Natural killer cell (primary cell): ENCODE data around the gene ZNF165. TPM values are rescaled to one million over a fixed set of nuclear protein-coding genes. Genes with fewer than 3 reads are reported as not detected.
A peak's percentile ranks its signal among the peaks of the same experiment; 100 is the strongest.

ENCODE experiments used
- ATAC-seq, 3 donors: fragments of 150-1000 bp in 2 of 3; fragments of 200-7000 bp in 1 of 3; cut with Tn5 transposase; 1 replicate in 1 of 3; 2 replicates in 2 of 3; pipeline ENCODE4 v1.10.0; 2021; ENCODE audit warnings: mild to moderate bottlenecking in 2 of 3, moderate library complexity in 2 of 3
- DNase-seq, 2 donors: peaks; one replicate each; pipeline versions ENCODE4 v3.0.0 to v3.0.0-alpha.2; 2013 to 2021; ENCODE audit warnings: mixed read lengths in 1 of 2
- H3K27ac ChIP-seq: one replicate; pipeline ENCODE4 v1.5.1; 2013; ENCODE audit warnings: mild to moderate bottlenecking, low read length
- H3K27me3 ChIP-seq: one replicate; pipeline ENCODE4 v1.6.1; 2013; ENCODE audit warnings: low read length; ENCODE audit not compliant: control insufficient read depth, insufficient read depth
- H3K36me3 ChIP-seq: one replicate; pipeline ENCODE4 v1.6.1; 2013; ENCODE audit warnings: low read length; ENCODE audit not compliant: control insufficient read depth, insufficient read depth
- H3K4me1 ChIP-seq: one replicate; pipeline ENCODE4 v1.6.1; 2013; ENCODE audit warnings: low read length; ENCODE audit not compliant: control insufficient read depth, insufficient read depth
- H3K4me3 ChIP-seq: one replicate; pipeline ENCODE4 v1.5.1; 2013; ENCODE audit warnings: low read length
- H3K9me3 ChIP-seq: one replicate; pipeline ENCODE4 v1.6.1; 2013; ENCODE audit warnings: low read length; ENCODE audit not compliant: control insufficient read depth, insufficient read depth
- H3K27ac Mint-ChIP-seq, 2 donors: one replicate each; pipeline ENCODE4 v1.8.0; 2022; ENCODE audit warnings: mild to moderate bottlenecking in 2 of 2, mixed read lengths in 2 of 2, moderate library complexity in 1 of 2
- H3K27me3 Mint-ChIP-seq, 2 donors: one replicate each; pipeline ENCODE4 v1.8.0; 2022; ENCODE audit warnings: low read depth in 2 of 2, mixed read lengths in 2 of 2
- H3K36me3 Mint-ChIP-seq: one replicate; pipeline ENCODE4 v1.8.0; 2022; ENCODE audit warnings: mixed read lengths
- H3K4me1 Mint-ChIP-seq, 2 donors: one replicate each; pipeline ENCODE4 v1.8.0; 2022; ENCODE audit warnings: mixed read lengths in 2 of 2
- H3K4me3 Mint-ChIP-seq: one replicate; pipeline ENCODE4 v1.8.0; 2022; ENCODE audit warnings: mild to moderate bottlenecking, moderate library complexity, mixed read lengths
- H3K9me3 Mint-ChIP-seq, 2 donors: one replicate each; pipeline ENCODE4 v1.8.0; 2022; ENCODE audit warnings: mixed read lengths in 2 of 2
- CTCF ChIP-seq: fragments of 200-600 bp; IDR thresholded peaks from one replicate; pipeline ENCODE4 v1.8.0; 2022; ENCODE audit warnings: antibody characterized with exemption
- WGBS: methylation state at CpG from one replicate; pipeline ENCODE4 v1.1.7; 2013; ENCODE audit warnings: missing lambda C conversion rate; ENCODE audit not compliant: insufficient coverage; 5-methylcytosine and 5-hydroxymethylcytosine counted together
- intact Hi-C: fragments of 100-400 bp; cut with micrococcal nuclease; formaldehyde crosslinking; loops from one replicate; pipeline ENCODE4 v1.14.2; 2022
- total RNA-seq, 4 donors: library from RNA; stranded (reverse); fragments of 120-200 nt in 1 of 4; gene quantifications; one replicate each; pipeline versions ENCODE4 v1.2.3 to v1.2.4, GENCODE V29; 2013 to 2022

ZNF165 gene
- total RNA-seq, 3 donors from 2014 or later (not counting 1 experiment from before 2014, with no cell fraction given), result 0.61 to 2.2 (median 0.85) TPM

- intact Hi-C loops, result no loop called here
- 55% methylated on average over 4 of the region's 4 CpGs for WGBS
- H3K4me1 ChIP-seq, result peaks cover 9% of the 10 kb centered on the region
- peak overlapping the region; percentile 85 to 89 for H3K27ac Mint-ChIP-seq
- ATAC-seq (no peak), DNase-seq (peak in 1 of 2 donors; percentile 46)
- peaks cover 32% of the 10 kb centered on the region for H3K36me3 ChIP-seq
- H3K36me3 Mint-ChIP-seq, result peaks cover 1% of the 10 kb centered on the region
- peaks cover 34 to 40% of the 10 kb centered on the region in 2 donors for H3K4me1 Mint-ChIP-seq
- H3K9me3 ChIP-seq, result no peaks in the 10 kb centered on the region
- TF ChIP-seq CTCF, result no peak
- H3K27me3 ChIP-seq, result no peaks in the 10 kb centered on the region
- H3K27me3 Mint-ChIP-seq, result no peaks in the 10 kb centered on the region
- no peaks in the 10 kb centered on the region for H3K9me3 Mint-ChIP-seq
- H3K4me3 ChIP-seq, result no peak overlapping the region
- H3K27ac ChIP-seq, result peak overlapping the region; percentile 50
- peak overlapping the region; percentile 92 for H3K4me3 Mint-ChIP-seq
These were observed 45.0 kb downstream of the ZNF165 start for GRCh38 chr6:28125401-28125800.

DNA sequence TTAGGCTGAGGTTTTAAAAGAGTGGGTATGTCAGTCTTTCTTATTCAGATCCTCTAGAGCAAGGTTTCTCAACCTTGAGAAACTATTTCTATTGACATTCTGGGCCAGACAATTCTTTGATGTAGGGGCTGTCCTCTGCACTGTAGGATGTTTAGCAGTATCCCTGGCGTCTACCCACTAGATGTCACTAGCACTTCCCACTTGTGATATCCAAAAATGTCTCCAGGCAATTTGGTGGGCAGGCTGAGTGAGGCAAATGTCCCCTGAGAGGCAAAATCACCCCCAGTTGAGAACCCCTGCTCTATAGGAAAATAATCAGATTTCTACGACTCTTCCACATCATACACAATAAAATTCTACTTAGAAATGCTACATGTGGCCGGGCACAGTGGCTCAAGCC is 53.6 kb downstream of the ZNF165 start:
- Histone ChIP-seq H3K27me3 (no peaks in the 10 kb centered on the region), H3K4me1 (peaks cover 8% of the 10 kb centered on the region), H3K27ac (no peak overlapping the region), H3K36me3 (peaks cover 10% of the 10 kb centered on the region), H3K9me3 (no peaks in the 10 kb centered on the region), H3K4me3 (no peak overlapping the region)
- no peak overlapping the region for H3K4me3 Mint-ChIP-seq
- intact Hi-C loops, result no loop called here
- no peak for TF ChIP-seq CTCF
- H3K27me3 Mint-ChIP-seq, result no peaks in the 10 kb centered on the region
- ATAC-seq, result no peak
- WGBS, result 73% methylated on average over 3 of the region's 3 CpGs
- peak in 1 of 2 donors; percentile 66 for DNase-seq
- no peaks in the 10 kb centered on the region for H3K36me3 Mint-ChIP-seq
- H3K27ac Mint-ChIP-seq, result peak overlapping the region; percentile 10 to 26
- H3K4me1 Mint-ChIP-seq, result peaks cover 57 to 59% of the 10 kb centered on the region in 2 donors
- no peaks in the 10 kb centered on the region for H3K9me3 Mint-ChIP-seq

- DNase-seq (peak in 1 of 2 donors; percentile 21), ATAC-seq (no peak)
- no peaks in the 10 kb centered on the region for H3K36me3 Mint-ChIP-seq
- no CpG with 5 or more reads among the region's 1 CpG for WGBS
- no peak overlapping the region for H3K4me3 Mint-ChIP-seq
- peaks cover 56 to 57% of the 10 kb centered on the region in 2 donors for H3K4me1 Mint-ChIP-seq
- peaks cover 8% of the 10 kb centered on the region for H3K4me1 ChIP-seq
- H3K9me3 Mint-ChIP-seq, result no peaks in the 10 kb centered on the region
- no peaks in the 10 kb centered on the region for H3K27me3 Mint-ChIP-seq
- intact Hi-C loops, result loop anchor here (5.0 kb wide), 2 partner anchors 32 to 203 kb away; partner anchors contain the start of gene ZSCAN31
- no peaks in the 10 kb centered on the region for H3K27me3 ChIP-seq
- no peak for TF ChIP-seq CTCF
- peaks cover 4% of the 10 kb centered on the region for H3K36me3 ChIP-seq
- no peak overlapping the region for H3K4me3 ChIP-seq
- H3K9me3 ChIP-seq, result no peaks in the 10 kb centered on the region
- H3K27ac ChIP-seq, result no peak overlapping the region
- H3K27ac Mint-ChIP-seq, result peak overlapping the region; percentile 10 to 26
These were observed 54.3 kb downstream of the ZNF165 start for GRCh38 chr6:28134716-28135115.

- WGBS, result 21% methylated on average over 3 of the region's 3 CpGs
- H3K9me3 ChIP-seq, result no peaks in the 10 kb centered on the region
- H3K27ac ChIP-seq, result peak overlapping the region; percentile 5
- H3K36me3 ChIP-seq, result peaks cover 4% of the 10 kb centered on the region
- no peak for ATAC-seq
- intact Hi-C loops, result loop anchor here (5.0 kb wide), 2 partner anchors 33 to 202 kb away; partner anchors contain the start of gene ZSCAN31
- H3K4me1 ChIP-seq, result peaks cover 8% of the 10 kb centered on the region
- Mint-ChIP-seq H3K4me1 (peaks cover 59 to 60% of the 10 kb centered on the region in 2 donors), H3K36me3 (no peaks in the 10 kb centered on the region), H3K27me3 (no peaks in the 10 kb centered on the region), H3K27ac (peak overlapping the region; percentile 99 to 100), H3K4me3 (peak overlapping the region; percentile 97), H3K9me3 (no peaks in the 10 kb centered on the region)
- H3K4me3 ChIP-seq, result no peak overlapping the region
- peak in 1 of 2 donors; percentile 30 for DNase-seq
- H3K27me3 ChIP-seq, result no peaks in the 10 kb centered on the region
- no peak for TF ChIP-seq CTCF
These were observed 55.0 kb downstream of the ZNF165 start for GRCh38 chr6:28135393-28135792.
